ENCODE measurements around the gene EXOC1L. TPM values are rescaled to one million over a fixed set of nuclear protein-coding genes. Genes with fewer than 3 reads are reported as not detected.

The EXOC1L gene
- total RNA-seq, 1 donor from 2014 or later = 0.83 TPM

GRCh38 chr4:55865228-55865806, 45.7 kb downstream of the EXOC1L start:
- peaks cover 1% of the 10 kb centered on the region for H3K27me3 Mint-ChIP-seq (ENCODE audit: unreplicated experiment)
- H3K4me1 Mint-ChIP-seq (ENCODE audit: low read depth, unreplicated experiment) = peaks cover 7% of the 10 kb centered on the region
- H3K36me3 Mint-ChIP-seq (ENCODE audit: unreplicated experiment) = peaks cover under 1% of the 10 kb centered on the region
- TF ChIP-seq CTCF (IDR thresholded peaks at IDR 0.05; ENCODE audit: partially characterized antibody, unreplicated experiment) = no peak
- DNase-seq = no peak
- no peak overlapping the region for H3K4me3 Mint-ChIP-seq (ENCODE audit: unreplicated experiment)
- H3K9me3 Mint-ChIP-seq (ENCODE audit: unreplicated experiment) = peaks cover 3% of the 10 kb centered on the region
- H3K27ac Mint-ChIP-seq (ENCODE audit: unreplicated experiment) = no peak overlapping the region

- H3K9me3 Mint-ChIP-seq (ENCODE audit: unreplicated experiment) = peaks cover 3% of the 10 kb centered on the region
- H3K27me3 Mint-ChIP-seq (ENCODE audit: unreplicated experiment) = peaks cover 1% of the 10 kb centered on the region
- peak overlapping the region; percentile 34 for H3K27ac Mint-ChIP-seq (ENCODE audit: unreplicated experiment)
- DNase-seq = no peak
- H3K4me3 Mint-ChIP-seq (ENCODE audit: unreplicated experiment) = no peak overlapping the region
- no peak for TF ChIP-seq CTCF (IDR thresholded peaks at IDR 0.05; ENCODE audit: partially characterized antibody, unreplicated experiment)
- H3K4me1 Mint-ChIP-seq (ENCODE audit: low read depth, unreplicated experiment) = peaks cover 7% of the 10 kb centered on the region
- H3K36me3 Mint-ChIP-seq (ENCODE audit: unreplicated experiment) = peaks cover 4% of the 10 kb centered on the region
Observed at GRCh38 chr4:55866290-55866907, 46.8 kb downstream of the EXOC1L start.

GRCh38 chr4:55866973-55867574, 47.5 kb downstream of the EXOC1L start:
- peak overlapping the region; percentile 34 for H3K27ac Mint-ChIP-seq (ENCODE audit: unreplicated experiment)
- peaks cover 1% of the 10 kb centered on the region for H3K27me3 Mint-ChIP-seq (ENCODE audit: unreplicated experiment)
- peak; percentile 90 for TF ChIP-seq CTCF (IDR thresholded peaks at IDR 0.05; ENCODE audit: partially characterized antibody, unreplicated experiment)
- DNase-seq = no peak
- H3K36me3 Mint-ChIP-seq (ENCODE audit: unreplicated experiment) = peaks cover 4% of the 10 kb centered on the region
- peaks cover 3% of the 10 kb centered on the region for H3K9me3 Mint-ChIP-seq (ENCODE audit: unreplicated experiment)
- H3K4me1 Mint-ChIP-seq (ENCODE audit: low read depth, unreplicated experiment) = peaks cover 7% of the 10 kb centered on the region
- H3K4me3 Mint-ChIP-seq (ENCODE audit: unreplicated experiment) = no peak overlapping the region

GRCh38 chr4:55868581-55869090, 49.0 kb downstream of the EXOC1L start:
- TF ChIP-seq CTCF (IDR thresholded peaks at IDR 0.05; ENCODE audit: partially characterized antibody, unreplicated experiment) = no peak
- H3K27me3 Mint-ChIP-seq (ENCODE audit: unreplicated experiment) = peaks cover 1% of the 10 kb centered on the region
- H3K9me3 Mint-ChIP-seq (ENCODE audit: unreplicated experiment) = peaks cover 3% of the 10 kb centered on the region
- no peak for DNase-seq
- peaks cover 4% of the 10 kb centered on the region for H3K36me3 Mint-ChIP-seq (ENCODE audit: unreplicated experiment)
- no peak overlapping the region for H3K27ac Mint-ChIP-seq (ENCODE audit: unreplicated experiment)
- peaks cover 7% of the 10 kb centered on the region for H3K4me1 Mint-ChIP-seq (ENCODE audit: low read depth, unreplicated experiment)
- no peak overlapping the region for H3K4me3 Mint-ChIP-seq (ENCODE audit: unreplicated experiment)

Data from glutamatergic neuron (in vitro differentiated cells).